Nephron (organoid): ENCODE measurements around the gene CHRM5.

ENCODE experiments used
- H3K27ac Mint-ChIP-seq, 3 experiments: 2 replicates each; pipeline ENCODE4 v1.8.0; 2020; ENCODE audit warnings: mixed read lengths in 3 of 3, mild to moderate bottlenecking in 2 of 3, moderate library complexity in 1 of 3
- H3K27me3 Mint-ChIP-seq: 2 replicates; pipeline ENCODE4 v1.8.0; 2021; ENCODE audit warnings: low read depth, mild to moderate bottlenecking, moderate library complexity, mixed read lengths
- H3K36me3 Mint-ChIP-seq: 2 replicates; pipeline ENCODE4 v1.8.0; 2020; ENCODE audit warnings: low read depth, mixed read lengths
- H3K4me1 Mint-ChIP-seq: 2 replicates; pipeline ENCODE4 v1.8.0; 2020; ENCODE audit warnings: mixed read lengths
- H3K4me3 Mint-ChIP-seq, 3 experiments: 2 replicates each; pipeline ENCODE4 v1.8.0; 2020; ENCODE audit warnings: mild to moderate bottlenecking in 3 of 3, mixed read lengths in 3 of 3, moderate library complexity in 2 of 3
- H3K9me3 Mint-ChIP-seq: 2 replicates; pipeline ENCODE4 v1.8.0; 2020; ENCODE audit warnings: mixed read lengths
- TF ChIP-seq, protein P1 (sequence below), 3 experiments: fragments of 200-600 bp; sonication (generic); IDR thresholded peaks; one replicate each; pipeline ENCODE4 v1.5.0; 2021; ENCODE audit warnings: antibody characterized with exemption in 3 of 3; ENCODE audit not compliant: unreplicated experiment in 3 of 3

The CHRM5 gene

DNA sequence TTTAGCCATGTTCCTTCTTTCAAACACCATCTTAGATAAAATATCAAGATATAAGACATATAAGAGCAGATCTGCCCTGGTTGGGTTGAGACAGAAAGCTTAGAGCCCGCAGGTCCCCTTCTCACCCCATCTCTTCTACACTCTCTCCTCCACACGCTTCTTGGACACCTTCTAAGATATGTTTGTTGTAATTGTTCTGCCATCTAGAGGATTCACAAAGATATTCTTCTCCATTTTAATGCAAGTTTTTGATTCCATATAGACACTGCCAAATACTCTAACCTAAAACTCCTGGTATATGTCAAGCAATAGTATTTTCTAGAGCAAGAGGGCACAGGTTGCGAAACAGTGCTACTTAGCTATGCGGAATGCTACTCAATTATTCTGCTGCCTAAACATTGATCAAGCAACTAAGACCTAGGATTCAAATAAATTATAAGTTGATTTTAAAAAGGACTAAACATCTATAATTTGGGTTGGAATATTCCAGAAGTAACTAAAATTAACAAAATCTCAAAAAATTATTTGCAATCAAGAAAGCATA is 6.8 kb downstream of the CHRM5 start:
- TF ChIP-seq, protein P1, sequence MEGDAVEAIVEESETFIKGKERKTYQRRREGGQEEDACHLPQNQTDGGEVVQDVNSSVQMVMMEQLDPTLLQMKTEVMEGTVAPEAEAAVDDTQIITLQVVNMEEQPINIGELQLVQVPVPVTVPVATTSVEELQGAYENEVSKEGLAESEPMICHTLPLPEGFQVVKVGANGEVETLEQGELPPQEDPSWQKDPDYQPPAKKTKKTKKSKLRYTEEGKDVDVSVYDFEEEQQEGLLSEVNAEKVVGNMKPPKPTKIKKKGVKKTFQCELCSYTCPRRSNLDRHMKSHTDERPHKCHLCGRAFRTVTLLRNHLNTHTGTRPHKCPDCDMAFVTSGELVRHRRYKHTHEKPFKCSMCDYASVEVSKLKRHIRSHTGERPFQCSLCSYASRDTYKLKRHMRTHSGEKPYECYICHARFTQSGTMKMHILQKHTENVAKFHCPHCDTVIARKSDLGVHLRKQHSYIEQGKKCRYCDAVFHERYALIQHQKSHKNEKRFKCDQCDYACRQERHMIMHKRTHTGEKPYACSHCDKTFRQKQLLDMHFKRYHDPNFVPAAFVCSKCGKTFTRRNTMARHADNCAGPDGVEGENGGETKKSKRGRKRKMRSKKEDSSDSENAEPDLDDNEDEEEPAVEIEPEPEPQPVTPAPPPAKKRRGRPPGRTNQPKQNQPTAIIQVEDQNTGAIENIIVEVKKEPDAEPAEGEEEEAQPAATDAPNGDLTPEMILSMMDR (IDR thresholded peaks at IDR 0.05; ENCODE audit: unreplicated experiment in 3 of 3), result peak in 1 of 3 experiments; percentile 8
- H3K27ac Mint-ChIP-seq, result no peak overlapping the region

DNA sequence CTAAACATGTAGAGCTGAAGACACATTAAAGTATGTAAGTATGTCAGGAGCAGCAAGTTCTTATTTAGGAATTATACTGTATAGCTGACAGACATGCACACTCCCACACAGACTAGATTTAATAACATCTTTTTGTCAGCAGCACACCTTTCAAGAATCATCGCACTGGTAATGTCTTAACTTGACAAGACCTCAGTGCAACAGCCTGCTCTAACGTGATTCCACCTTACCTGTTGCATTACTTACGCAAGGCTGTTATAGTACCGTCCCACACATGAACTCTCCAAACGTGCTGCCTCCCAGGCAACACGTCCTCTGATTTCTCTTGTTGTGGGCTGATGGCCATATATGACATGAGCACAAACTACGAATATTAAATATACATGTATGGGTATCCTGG is 11.9 kb downstream of the CHRM5 start:
- Mint-ChIP-seq H3K27ac (no peak overlapping the region), H3K4me1 (no peaks in the 10 kb centered on the region), H3K4me3 (no peak overlapping the region)

More for the DNA sequence above, 6.8 kb downstream of the CHRM5 start:
- no peaks in the 10 kb centered on the region for H3K4me1 Mint-ChIP-seq
- H3K9me3 Mint-ChIP-seq, result no peaks in the 10 kb centered on the region
- no peak overlapping the region for H3K4me3 Mint-ChIP-seq
- no peaks in the 10 kb centered on the region for H3K36me3 Mint-ChIP-seq
- H3K27me3 Mint-ChIP-seq, result no peaks in the 10 kb centered on the region

GRCh38 chr15:33982516-33982915 is 14.2 kb downstream of the CHRM5 start:
- no peaks in the 10 kb centered on the region for H3K9me3 Mint-ChIP-seq
- no peak overlapping the region for H3K27ac Mint-ChIP-seq
- H3K4me1 Mint-ChIP-seq, result peaks cover 3% of the 10 kb centered on the region
- TF ChIP-seq, protein P1 (IDR thresholded peaks at IDR 0.05; ENCODE audit: unreplicated experiment in 3 of 3), result no peak
- no peaks in the 10 kb centered on the region for H3K27me3 Mint-ChIP-seq
- no peaks in the 10 kb centered on the region for H3K36me3 Mint-ChIP-seq
- no peak overlapping the region for H3K4me3 Mint-ChIP-seq

More for the DNA sequence above, 11.9 kb downstream of the CHRM5 start:
- TF ChIP-seq, protein P1 (IDR thresholded peaks at IDR 0.05; ENCODE audit: unreplicated experiment in 3 of 3), result no peak
- Mint-ChIP-seq H3K36me3 (no peaks in the 10 kb centered on the region), H3K9me3 (no peaks in the 10 kb centered on the region), H3K27me3 (no peaks in the 10 kb centered on the region)

DNA sequence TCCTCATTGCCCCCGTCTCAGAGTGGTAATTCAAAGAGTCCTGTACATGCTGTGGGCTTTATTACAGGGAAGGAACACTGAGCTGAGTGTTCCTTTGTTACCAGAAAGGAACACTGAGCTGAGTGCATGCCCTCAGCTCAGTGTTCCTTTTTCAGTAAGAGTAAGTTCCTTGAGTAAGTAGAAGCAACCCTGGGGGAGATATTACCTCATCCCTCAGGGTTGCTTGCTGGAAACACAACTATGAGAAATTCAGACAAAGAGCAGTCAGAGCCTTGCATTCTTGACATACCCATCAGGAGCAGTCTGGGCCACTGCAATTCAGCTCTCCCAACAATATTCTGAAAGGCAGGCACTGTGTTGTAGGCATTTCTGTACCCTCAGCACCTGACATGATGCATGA is 17.0 kb downstream of the CHRM5 start:
- Mint-ChIP-seq H3K4me1 (peaks cover 3% of the 10 kb centered on the region), H3K36me3 (no peaks in the 10 kb centered on the region), H3K4me3 (no peak overlapping the region), H3K27me3 (no peaks in the 10 kb centered on the region), H3K9me3 (no peaks in the 10 kb centered on the region), H3K27ac (peak overlapping the region in 1 of 3 experiments; percentile 44)
- TF ChIP-seq, protein P1 (IDR thresholded peaks at IDR 0.05; ENCODE audit: unreplicated experiment in 3 of 3), result no peak

DNA sequence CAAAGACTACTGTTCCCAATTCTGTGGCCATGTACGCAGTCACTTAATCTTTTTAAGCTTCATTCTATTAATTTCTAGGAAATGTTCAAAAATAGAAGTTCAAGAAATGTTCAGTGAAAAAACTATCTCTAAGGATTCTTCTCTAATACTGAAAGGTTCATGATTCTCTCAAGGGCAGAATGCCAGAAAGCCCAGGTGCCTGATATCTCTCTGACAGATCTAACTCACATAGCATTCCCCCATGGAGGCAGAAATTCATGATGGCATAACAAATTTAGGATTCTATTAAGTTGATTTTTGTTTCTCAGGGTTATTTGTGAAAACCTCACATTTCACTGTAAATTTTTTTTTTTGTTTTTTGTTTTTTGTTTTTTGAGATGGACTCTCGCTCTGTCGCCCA is 17.5 kb downstream of the CHRM5 start:
- Mint-ChIP-seq H3K4me1 (peaks cover 3% of the 10 kb centered on the region), H3K36me3 (no peaks in the 10 kb centered on the region), H3K9me3 (no peaks in the 10 kb centered on the region), H3K27ac (peak overlapping the region in 1 of 3 experiments; percentile 33), H3K4me3 (no peak overlapping the region), H3K27me3 (no peaks in the 10 kb centered on the region)
- TF ChIP-seq, protein P1 (IDR thresholded peaks at IDR 0.05; ENCODE audit: unreplicated experiment in 3 of 3), result no peak

DNA sequence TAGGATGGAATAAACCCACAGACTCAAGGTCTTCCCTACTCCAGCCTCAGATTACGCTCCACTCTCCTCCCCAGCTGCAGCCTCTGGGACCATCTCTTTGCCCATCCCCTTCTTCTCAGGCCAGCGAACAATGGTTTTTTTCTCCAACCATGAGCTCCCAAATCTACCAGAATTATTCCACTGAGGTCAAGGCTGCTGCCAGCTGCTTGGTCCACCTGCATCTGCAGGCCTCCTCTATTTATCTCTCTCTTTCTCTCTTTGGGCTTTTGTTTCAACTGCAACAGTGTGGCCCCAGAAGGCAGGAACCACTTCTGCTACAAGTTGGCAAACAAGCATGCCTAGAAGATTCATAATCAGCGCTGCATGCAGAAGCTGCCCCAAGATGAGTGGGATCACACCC is 19.1 kb downstream of the CHRM5 start:
- H3K4me1 Mint-ChIP-seq, result peaks cover 3% of the 10 kb centered on the region
- H3K27me3 Mint-ChIP-seq, result no peaks in the 10 kb centered on the region
- no peaks in the 10 kb centered on the region for H3K9me3 Mint-ChIP-seq
- H3K27ac Mint-ChIP-seq, result no peak overlapping the region
- TF ChIP-seq, protein P1 (IDR thresholded peaks at IDR 0.05; ENCODE audit: unreplicated experiment in 3 of 3), result no peak
- H3K4me3 Mint-ChIP-seq, result no peak overlapping the region
- no peaks in the 10 kb centered on the region for H3K36me3 Mint-ChIP-seq
